GM18520 (cell line): ENCODE measurements around the gene SRCIN1.

Source experiments
- ATAC-seq: cut with Tn5 transposase; IDR thresholded peaks from one replicate; pipeline ENCODE4 v1.9.1; 2021; ENCODE audit not compliant: unreplicated experiment

SRCIN1 gene

DNA sequence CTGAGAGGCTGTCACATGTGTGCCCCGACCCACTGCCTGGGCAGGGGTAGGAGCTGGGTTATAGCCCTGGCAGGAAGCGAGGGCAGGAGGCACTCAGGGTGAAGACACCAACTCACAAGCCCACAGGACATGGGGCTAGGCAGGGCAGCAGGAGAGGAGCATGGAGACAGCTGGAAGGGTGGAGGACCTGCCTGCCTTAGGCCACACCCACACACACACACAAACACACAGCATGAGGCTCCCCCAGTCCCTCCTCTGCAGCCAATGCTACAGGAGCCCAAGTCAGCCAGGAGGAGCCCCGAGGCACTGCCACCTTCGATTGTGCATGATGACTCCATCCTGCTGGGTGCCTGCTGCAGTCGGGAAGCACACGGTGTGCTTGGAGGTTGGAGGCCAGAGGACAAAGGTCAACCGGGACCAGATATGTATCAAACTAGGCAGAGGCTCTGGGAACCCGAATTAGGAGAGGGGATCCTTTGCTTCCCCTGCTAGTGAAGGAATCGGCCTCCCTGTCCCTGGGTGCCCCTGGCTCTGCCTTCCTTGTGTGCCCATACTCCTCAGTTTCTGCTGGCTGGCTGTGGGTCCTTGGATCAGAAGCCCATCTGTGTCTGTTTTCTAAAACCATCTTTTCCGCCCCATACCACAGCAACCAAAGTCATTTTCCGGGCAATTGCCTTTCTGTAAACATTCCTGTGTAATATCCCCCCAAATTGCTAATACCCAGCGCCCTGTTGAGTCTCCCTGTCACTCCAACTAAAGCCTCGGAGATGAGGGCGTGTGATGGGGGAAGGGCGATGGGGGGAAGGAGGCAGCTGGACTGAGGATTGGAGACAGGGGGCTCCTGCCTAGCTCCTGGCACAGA lies 20.5 kb downstream of the SRCIN1 start:
- ATAC-seq = no peak

DNA sequence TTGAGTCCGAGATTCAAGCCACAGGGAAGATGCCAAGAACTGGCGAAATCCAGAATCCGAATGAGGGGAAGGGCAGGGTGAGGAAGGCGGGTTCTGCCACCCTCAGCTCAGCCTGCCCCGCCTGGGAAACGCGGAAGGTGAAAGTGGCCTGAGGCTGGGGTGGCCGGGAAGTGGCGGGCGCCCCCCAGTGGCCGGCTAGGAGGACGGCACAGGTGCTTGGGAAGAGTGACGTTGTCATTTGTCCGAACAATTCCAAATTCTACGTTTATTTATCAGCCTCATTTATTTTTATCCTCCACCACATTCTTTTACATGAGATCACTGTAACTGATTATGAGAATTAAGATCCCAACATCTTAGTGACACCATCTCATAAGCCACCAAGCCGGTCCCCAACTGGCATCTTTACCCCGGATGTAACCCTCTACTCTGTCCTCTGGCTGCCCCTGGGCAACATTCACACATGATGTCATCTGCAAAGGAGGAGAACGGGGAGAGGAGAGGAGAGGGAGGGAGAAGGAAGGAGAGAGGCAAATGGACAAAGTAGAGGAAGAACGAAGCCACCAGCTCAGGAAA lies 21.3 kb downstream of the SRCIN1 start:
- ATAC-seq = no peak

DNA sequence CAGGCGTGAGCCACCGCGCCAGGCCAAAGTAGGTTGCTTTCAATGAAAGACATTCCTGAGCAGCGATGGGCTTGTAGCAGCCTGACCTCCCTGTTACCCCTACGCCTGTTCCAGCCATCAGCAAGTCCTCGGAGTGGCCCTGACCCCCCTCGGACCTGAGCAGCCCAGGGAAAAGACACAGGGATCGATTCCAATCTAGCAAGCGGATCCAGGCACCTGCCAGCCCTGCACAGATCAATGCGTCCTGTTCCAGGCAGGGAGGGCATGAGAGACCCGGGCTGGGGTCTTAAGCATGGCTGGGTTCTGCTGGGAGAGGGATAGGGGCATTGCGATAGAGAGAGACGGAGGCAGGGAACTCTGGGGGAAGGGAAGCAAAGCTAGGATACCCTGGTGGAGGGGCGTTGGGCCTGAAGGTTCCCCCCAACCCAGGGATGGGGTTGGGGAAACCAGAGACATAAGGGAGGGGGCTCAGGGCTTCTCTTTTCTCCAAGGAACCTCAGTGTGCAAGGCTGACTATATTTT lies 21.9 kb downstream of the SRCIN1 start:
- ATAC-seq = no peak

DNA sequence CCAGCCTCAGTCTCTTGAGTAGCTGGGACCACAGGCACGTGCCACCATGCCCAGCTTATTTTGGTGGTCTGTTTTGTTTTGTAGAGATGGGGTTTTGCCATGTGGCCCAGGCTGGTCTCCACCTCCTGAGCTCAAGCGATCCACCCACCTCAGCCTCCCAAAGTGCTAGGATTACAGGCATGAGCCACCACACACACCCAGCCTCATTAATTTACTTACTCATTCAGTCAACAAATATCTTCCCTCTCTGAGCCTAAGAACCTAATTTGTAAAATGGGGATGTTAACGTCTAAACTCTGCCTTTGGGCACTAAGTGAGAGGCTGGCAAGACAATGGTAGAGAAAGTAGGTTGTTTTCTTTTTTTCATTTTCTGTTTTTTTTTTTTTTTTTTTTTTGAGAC lies 22.6 kb downstream of the SRCIN1 start:
- no peak for ATAC-seq

DNA sequence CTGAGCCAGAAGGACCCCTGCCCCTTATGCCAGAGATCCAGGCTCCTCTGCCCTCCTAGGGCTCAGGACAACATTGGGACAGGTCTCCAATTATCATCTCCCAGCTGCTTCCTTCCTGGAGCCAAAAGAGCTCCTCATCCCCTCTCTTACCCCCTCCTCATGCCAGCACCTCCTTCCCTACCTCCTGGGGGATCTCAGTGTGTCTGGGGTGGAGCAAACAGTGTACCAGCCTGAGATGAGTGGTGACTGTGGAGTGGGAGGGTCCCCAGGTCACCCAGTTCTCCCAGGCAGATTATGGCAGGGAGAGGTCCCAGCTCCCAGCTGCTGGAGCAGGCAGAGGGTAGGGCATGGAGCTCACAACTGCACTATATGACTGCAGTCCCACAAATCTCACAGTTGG lies 23.7 kb downstream of the SRCIN1 start:
- no peak for ATAC-seq

DNA sequence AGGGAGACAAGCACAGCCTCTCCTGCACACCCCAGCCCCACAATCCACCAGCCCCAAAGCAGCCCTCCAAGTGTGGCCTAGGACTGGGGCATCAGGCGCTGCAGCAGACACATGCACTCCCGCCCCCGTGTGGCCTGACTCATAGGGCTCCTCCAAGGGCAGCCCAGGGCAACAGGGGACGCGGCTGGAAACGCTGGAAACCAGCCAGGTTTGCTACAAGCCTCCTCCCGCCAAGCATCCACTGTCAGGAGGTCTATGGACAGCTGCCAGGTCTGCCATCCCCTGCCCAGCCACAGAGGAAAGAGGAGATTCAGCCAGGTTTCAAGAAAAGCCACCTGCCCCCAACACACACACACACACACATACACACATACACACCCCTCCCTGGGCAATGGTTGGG lies 25.8 kb downstream of the SRCIN1 start:
- no peak for ATAC-seq

DNA sequence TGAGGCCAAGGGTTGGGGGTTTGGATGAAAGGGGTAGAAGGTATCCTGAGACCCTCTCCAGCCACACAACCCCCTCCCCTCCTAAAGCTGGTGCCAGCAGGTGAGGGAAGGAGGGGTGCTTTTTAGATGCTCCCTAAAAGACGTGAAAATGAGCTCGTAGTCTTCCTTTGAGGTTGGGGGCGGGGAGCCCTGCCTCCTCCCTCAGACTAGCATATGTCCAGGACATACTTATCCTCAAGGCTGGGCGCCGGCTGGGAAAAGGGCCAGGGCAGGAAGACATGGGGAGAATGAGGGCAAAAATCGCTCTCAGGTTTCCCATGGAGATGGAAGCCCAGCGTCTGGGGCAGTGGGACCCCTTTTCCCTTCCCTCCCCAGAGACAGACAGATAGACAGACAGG lies 26.7 kb downstream of the SRCIN1 start:
- ATAC-seq = no peak

DNA sequence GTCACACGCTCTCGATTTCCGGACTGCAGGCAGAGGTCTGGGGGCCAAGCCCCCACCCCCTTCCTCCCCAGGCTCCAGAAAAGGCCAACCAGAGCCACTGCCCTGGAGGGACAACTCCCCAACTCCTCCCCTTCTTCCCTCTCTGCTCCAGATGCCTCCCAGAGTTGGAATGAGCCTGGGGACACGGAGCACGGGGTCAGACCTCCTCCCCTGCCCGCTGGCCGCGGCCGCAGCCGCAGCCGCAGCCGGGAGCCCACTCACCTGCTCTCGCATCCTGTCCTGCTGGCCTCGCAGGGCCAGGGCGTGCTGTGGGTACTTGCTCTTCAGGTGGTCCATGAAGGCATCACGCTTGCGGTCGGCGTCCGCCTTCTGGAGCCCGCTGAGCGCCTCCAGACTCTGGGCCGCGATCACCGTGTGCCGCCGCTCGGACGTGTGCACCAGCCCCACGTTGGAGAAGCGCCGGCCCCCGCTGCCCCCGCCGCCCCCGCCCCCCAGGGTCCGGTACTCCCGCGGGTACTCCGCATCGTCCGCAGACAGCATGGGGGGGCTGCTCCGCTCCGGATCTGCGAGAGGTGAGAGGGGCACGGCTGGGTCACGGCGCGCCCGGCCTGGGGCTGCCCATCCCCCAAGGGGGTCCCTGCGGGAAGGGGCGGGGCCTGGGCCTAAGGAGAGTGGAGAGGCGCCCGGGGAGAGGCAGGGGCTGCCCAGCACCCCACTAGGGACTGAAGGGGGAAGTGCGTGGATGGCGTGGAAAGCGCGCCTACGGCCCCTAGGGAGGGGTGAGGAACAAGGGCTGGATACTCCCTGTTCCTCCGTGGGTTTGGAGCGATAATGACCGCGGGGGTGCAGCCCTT lies 27.3 kb downstream of the SRCIN1 start:
- no peak for ATAC-seq

DNA sequence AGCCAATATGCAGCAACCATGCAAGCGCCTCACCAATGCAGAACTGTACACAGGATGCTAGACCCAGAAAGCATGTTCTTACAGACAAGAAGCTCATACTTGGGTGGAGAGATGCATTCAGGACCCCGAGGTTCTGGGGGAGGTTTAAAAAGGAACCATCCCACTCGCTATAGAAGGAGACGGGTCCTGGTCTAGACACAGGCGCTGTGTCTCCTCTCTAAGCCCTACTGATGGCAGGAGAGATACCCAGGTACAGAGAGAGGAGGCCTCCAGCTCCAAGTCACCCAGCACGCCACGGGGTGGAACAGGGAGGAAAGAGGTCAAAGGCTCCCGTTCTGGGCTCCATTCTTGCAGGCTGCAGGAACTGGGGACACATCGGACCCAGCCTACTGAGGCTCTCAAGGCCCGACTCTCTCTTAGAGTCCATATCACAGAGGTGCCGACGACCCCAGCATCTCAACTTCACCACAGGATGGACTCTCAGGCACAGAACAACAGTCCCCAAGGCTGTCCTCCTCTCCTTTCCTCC lies 28.0 kb downstream of the SRCIN1 start:
- no peak for ATAC-seq

DNA sequence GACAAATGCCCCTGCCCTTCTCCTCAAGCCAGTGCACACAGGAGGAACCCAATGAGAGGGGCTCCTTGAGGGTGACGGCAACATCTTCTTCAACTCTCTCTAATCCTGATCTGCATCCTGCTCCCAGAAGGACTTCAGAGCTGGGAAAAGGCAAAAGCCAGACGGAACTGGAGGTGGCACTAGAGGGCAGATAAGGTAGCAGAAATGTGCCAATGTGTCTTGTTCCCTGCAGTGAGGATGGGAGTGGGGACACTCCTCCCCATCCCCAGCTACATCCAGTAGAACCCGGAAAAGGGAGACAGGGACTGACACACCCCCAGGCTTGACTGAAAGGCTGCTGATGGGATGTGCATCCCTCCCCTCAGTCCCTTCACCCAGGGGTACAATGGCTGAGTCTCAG lies 28.5 kb downstream of the SRCIN1 start:
- no peak for ATAC-seq

DNA sequence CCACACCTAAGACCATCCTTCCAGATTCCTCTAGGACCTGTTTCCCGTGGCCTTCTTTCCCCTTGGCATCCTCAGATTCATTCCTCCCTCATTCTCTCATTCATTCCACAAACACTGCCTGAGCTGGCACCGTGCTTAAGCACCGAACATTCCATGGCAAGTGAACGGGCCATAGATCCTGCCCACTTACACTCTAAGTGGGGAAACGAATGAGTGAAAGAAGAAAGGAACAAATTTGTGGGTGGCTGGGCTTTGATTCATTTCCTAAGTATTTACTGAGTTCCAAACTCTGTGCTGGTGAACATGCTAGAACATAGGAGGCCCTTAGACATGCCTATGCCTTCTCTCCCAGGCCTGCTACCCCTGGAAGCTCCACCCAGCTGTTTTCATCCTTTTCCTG lies 30.0 kb downstream of the SRCIN1 start:
- no peak for ATAC-seq

DNA sequence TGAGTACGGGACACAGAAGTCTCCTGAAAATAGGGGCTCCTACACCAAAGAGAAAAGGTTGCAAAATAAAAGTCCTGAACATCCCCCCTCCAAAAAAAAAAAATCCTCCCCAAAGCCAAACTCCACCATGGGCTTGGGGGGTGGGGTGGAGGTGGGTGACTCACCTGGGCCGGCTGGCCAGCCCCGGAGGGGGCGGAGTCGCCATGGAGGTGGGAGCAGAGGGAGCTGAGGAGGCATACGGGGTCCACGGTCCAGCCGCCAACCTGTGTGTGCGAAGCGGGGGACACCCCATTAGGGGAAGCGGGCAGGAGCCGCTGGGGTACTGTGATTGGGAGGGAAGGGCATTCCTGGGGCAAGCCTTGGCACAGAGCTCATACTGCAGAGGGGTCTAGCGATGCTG lies 31.0 kb downstream of the SRCIN1 start:
- no peak for ATAC-seq

DNA sequence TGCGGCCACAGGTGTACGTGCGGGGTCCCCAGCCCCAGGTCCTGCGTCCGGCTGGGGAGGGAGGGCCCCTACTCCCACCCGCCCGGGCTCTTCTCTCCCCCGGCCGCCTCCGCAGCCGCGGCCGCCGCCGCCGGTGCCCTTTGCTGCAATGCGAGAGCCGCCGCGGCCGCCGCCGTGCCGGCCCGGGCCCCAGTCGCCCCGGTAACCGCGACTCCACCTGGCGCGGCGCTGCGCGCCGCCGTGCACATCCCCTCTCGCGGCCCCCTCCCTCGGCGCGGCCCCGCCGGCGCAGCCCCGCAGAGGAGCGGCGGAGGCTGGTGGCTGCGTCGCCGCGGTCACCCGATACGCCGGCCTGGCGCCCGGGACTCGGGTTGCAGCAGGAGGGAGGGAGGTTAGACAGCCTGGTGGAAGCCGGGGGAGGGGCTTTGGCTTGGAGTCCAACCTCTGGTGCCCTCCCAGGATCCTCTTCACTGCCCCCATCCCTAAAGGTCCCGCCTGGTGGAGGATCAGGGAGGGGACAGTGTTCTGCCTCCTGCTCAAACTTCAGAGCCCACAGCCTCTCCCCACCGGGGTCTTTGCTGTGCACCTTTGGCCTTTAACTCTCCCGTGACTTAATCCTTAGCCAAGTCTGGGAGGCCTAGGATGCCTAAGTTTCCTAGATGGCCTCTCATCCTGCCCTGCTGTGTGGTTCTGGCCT lies 32.9 kb downstream of the SRCIN1 start:
- ATAC-seq = no peak

DNA sequence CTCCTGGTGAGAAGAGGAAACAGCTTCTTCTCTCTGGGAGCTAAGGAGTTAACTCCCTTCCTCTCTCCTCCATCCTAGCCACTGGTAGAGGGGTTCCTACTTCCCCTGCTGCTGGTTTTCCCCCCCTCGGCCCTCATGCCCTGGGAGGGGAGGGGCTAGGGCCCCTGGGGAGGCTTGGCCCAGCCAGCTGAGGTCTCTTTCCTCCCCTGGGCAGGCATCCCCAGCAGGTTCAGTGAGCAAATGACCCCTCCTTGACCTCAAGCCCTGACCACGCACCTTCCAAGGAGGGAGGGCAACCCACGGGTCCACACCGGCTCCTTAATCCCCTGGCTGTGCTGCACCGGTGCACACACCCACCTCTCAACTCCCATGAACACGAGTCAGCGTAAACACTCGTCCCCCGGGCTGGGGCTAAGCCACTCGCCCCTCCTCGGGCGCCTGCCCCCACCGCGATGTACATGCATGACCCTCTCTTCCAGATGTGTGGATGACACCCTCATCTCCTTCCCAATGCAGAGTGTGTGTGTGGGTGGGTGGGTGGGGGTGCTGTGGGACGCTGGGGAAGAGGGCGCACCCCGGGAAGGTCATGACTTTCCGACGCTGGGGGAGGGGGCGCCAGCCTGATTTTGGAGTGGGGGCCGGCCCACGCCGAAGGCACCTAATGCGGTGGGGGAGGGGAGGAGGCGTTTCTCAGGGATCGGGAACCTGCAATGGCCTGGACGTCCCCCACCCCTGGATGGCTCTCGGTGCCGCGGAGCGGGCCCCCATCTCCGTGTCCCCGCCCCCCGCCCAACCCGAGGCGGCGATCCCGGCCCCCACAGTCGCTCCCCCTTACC lies 33.7 kb downstream of the SRCIN1 start:
- no peak for ATAC-seq

DNA sequence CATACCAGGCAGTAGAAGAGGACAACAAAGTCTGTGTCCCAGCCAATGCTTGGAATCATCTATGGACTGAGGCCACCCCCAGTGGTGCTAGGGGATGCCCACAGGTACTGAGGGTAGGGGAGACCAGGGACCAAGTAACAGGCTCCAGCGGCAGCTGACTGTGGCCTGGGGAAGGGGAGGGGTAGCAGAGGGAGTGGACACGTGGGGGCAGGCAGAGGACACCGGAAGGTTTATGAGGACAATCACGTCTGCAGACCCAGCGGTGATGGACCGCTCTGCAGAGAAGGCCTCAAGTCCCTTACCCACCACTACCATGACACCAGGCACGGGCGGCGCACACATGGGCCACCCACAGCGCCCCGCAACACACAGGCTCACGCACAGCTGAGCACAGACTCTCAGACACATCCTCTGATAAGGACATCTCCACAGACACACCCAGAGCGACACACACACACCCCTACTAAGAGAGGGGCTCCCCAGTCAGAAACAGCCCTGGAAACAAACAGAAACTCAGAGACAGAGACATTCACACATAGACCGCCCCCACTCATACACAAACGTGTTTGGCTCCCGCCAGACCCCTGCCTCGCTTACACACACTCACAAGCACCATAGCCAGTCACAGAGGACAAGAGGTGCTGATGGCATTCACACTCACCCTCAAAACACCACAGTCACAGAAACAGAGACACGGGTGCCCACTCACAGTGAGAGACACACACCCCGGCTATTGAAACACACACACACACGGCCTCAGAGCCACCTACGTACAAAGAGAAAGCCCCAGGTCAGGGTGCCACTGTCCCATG lies 35.8 kb downstream of the SRCIN1 start:
- ATAC-seq = no peak

DNA sequence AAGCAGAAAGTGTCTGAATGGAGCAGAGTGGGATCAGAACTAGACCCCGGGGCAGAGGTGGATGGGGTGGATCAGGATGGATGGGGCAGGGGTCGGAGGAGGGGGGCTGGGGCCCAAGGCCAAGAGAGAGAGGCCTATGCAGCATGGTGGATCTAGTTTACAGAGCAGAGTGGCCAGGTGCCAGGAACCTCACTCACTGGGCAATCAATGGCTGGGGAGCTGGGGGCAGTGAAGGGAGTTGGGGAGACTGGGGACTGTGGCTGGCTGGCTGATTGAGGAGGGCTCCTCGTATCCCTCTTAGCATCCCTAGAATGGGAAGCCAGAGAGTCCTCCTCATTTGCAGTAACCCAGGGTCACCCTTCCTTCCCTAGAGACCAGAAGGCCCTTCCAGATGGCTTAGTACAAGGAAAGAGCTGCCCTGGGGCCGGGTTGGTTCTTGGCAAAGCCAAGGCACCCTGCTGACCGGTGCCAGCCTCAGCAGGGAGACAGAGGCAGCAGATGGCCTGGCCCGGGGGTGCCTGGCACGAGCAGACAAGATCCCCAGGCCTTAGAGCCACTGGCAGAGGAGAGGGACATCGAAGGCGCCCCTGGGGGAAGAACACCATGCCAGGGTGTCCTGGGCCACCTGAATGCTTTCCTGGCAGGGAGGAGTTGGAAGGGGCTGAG lies 36.8 kb downstream of the SRCIN1 start:
- ATAC-seq = no peak

DNA sequence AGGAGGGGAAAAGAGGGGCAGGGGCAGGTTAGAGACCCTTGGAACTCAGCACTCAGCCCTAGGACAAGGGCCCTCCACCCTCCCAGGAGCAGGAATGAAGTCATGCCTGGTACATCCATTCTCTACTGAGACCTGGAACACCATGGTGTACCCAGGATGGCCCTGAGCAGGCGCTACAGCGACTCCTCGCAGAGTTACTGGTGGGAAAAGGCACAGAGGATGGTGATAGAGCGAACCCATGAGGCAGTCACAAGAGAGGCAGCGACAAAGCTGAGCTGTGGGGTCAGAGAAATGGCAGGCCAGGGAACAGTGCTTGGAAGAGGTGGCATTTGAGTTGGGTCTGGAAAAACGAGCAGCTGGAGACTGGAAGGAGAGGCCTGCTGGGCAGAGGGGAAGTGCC lies 37.5 kb downstream of the SRCIN1 start:
- no peak for ATAC-seq

DNA sequence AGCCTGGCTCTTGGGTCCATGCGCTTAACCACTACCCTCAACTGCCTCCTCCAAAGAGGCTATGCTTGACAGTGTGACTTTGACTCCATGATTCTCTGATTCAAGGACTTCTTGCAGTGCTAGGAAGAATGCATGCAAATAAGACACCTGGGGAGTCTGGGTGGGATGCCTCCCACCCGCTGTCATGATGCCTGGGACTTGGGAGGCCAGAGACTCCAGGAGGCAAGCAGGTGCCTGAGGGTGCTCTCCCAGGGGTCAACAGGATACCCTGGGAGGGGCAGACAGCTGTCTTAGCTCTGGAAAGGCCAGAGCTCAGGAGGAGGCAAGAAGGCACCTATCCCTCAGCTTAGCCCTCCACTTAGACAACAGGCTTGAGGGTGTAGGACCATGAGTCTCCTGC lies 38.4 kb downstream of the SRCIN1 start:
- ATAC-seq = no peak

DNA sequence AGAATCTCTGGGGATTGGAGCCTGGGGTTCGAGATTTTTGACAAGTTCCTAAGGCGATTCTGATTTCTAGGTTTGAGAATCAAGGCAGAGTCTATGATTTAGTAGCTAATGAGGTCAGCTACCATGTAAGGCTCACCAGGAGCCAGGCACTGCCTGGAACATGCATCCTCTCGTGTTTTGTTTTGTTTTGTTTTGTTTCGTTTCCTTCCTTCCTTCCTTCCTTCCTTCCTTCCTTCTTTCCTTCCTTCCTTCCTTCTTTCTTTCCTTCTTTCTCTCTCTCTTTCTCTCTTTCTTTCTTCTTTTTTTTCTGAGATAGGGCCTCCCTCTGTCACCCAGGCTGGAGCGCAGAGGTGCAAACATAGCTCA lies 39.1 kb downstream of the SRCIN1 start:
- ATAC-seq = no peak
